ENCODE results near the gene CLECL1. TPM values are rescaled to one million over a fixed set of nuclear protein-coding genes. Genes with fewer than 3 reads are reported as not detected.

CLECL1 gene
- total and polyA plus RNA-seq, 2 experiments from 2014 or later, result not detected

GRCh38 chr12:9760699-9761418 is 28.0 kb upstream of the CLECL1 start, which contains the start of gene CD69:
Gene CD69, minus strand, starts transcription at chr12:9760901. Its CDS starts 81 bp downstream, at chr12:9760820.
- H3K36me3 Mint-ChIP-seq (ENCODE audit: low read depth), result no peaks in the 10 kb centered on the region
- no peaks in the 10 kb centered on the region for H3K27me3 Mint-ChIP-seq (ENCODE audit: insufficient read depth, low read depth, poor library complexity)
- no peak within 1 kb of the TSS for H3K27ac Mint-ChIP-seq
- no peak for DNase-seq (ENCODE audit: low spot score)
- Histone ChIP-seq H3K4me1 (ENCODE audit: insufficient read depth) (peaks cover 11% of the 10 kb centered on the region; the same call in 1 of the 2 replicates), H3K36me3 (ENCODE audit: insufficient read depth) (no peaks in the 10 kb centered on the region), H3F3A (replicated peaks; ENCODE audit: low read depth) (no peaks in the 10 kb centered on the region), H2AFZ (peak within 1 kb of the TSS; percentile 83), H3K27ac (ENCODE audit: low read depth) (no peak within 1 kb of the TSS), H3K79me2 (replicated peaks; ENCODE audit: insufficient read depth) (no peaks in the 10 kb centered on the region), H3K4me2 (no peak within 1 kb of the TSS), H3K27me3 (ENCODE audit: insufficient read depth) (no peaks in the 10 kb centered on the region), H4K20me1 (replicated peaks; ENCODE audit: insufficient read depth) (no peaks in the 10 kb centered on the region), H3K9me2 (ENCODE audit: insufficient read depth) (no peaks in the 10 kb centered on the region), H3K4me3 (no peak within 1 kb of the TSS)
- TF ChIP-seq ZNF462 (CRISPR knock-in tag; IDR thresholded peaks at IDR 0.05), result no peak
- TF ChIP-seq CREB1 (CRISPR knock-in tag; IDR thresholded peaks at IDR 0.05; ENCODE audit: low read depth), result no peak
- no peak for TF ChIP-seq ETS1 (IDR thresholded peaks at IDR 0.05)
- TF ChIP-seq ZNF114 (CRISPR knock-in tag; IDR thresholded peaks at IDR 0.05), result no peak
- TF ChIP-seq CTCF (conservative IDR thresholded peaks at IDR 0.05; ENCODE audit: low read depth in 2 of 2), result no peak
- no peak for TF ChIP-seq JUNB (IDR thresholded peaks at IDR 0.05; ENCODE audit: unreplicated experiment)
- TF ChIP-seq REST (IDR thresholded peaks at IDR 0.05; ENCODE audit: unreplicated experiment), result no peak
- TF ChIP-seq STAT1 (IDR thresholded peaks at IDR 0.05; ENCODE audit: unreplicated experiment), result no peak
- no peak for TF ChIP-seq EZH2phosphoT487 (IDR thresholded peaks at IDR 0.05; ENCODE audit: unreplicated experiment)
- TF ChIP-seq POLR2AphosphoS5 (IDR thresholded peaks at IDR 0.05; ENCODE audit: low read depth), result no peak
- no peak for TF ChIP-seq ZNF331 (CRISPR knock-in tag; IDR thresholded peaks at IDR 0.05; ENCODE audit: low read depth)
- no peak for TF ChIP-seq EZH2 (IDR thresholded peaks at IDR 0.05; ENCODE audit: low read depth, unreplicated experiment)
- TF ChIP-seq NANOG (IDR thresholded peaks at IDR 0.05; ENCODE audit: borderline replicate concordance), result no peak
- no peak within 1 kb of the TSS for H3K4me3 Mint-ChIP-seq
- no peak for ATAC-seq
- peaks cover 15% of the 10 kb centered on the region; the same call in 2 of the 3 replicates for H3K4me1 Mint-ChIP-seq
- no peaks in the 10 kb centered on the region for H3K9me3 Mint-ChIP-seq

Data from GM23338 (cell line).